ENCODE data around the gene DARS1.

The DARS1 gene

DNA sequence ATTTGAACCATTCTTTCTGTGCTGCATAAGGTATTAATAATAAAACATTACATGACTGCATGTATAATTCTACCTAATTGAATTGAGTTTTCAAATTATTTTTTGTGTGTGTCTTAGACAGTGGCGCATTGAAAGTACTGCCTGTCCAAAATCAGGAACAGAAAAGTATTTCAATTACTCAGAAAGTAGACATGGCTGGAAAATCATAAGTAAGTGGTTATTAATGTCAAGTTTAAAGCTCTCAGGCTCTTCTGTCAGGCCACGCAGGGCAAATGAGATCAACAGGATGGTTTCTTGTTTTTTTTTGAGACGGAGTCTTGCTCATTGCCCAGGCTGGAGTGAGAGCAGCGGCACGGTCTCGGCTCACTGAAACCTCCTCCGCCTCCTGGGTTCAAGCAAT is 32.4 kb upstream of the DARS1 start:
- TF ChIP-seq, protein P1, sequence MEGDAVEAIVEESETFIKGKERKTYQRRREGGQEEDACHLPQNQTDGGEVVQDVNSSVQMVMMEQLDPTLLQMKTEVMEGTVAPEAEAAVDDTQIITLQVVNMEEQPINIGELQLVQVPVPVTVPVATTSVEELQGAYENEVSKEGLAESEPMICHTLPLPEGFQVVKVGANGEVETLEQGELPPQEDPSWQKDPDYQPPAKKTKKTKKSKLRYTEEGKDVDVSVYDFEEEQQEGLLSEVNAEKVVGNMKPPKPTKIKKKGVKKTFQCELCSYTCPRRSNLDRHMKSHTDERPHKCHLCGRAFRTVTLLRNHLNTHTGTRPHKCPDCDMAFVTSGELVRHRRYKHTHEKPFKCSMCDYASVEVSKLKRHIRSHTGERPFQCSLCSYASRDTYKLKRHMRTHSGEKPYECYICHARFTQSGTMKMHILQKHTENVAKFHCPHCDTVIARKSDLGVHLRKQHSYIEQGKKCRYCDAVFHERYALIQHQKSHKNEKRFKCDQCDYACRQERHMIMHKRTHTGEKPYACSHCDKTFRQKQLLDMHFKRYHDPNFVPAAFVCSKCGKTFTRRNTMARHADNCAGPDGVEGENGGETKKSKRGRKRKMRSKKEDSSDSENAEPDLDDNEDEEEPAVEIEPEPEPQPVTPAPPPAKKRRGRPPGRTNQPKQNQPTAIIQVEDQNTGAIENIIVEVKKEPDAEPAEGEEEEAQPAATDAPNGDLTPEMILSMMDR (IDR thresholded peaks at IDR 0.05; ENCODE audit: low read depth, low read length, missing control alignments), result no peak
- no peak for DNase-seq (ENCODE audit: extremely low read depth, low read depth)
- H3K4me3 ChIP-seq (replicated peaks; ENCODE audit: low read depth, low read length), result no peak overlapping the region

DNA sequence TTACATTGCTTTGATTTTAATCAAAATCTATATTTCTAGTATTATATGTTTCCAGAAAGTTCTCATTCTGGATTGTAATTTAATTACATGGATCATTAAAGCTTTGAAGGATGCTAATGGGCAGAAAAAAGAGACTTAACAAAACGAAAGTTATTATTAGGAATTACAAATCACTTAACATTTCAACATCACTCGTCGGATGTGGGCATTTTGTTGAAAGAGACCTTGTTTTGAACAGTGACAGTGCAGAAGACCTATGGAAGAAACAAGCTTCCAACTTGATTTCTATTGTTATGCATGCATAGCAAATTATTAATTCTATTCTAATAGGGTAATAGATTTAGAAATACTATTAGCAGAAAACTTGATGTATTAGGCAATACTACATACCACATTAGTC is 31.4 kb upstream of the DARS1 start:
- H3K4me3 ChIP-seq (replicated peaks; ENCODE audit: low read depth, low read length), result no peak overlapping the region
- no peak for DNase-seq (ENCODE audit: extremely low read depth, low read depth)
- TF ChIP-seq, protein P1 (IDR thresholded peaks at IDR 0.05; ENCODE audit: low read depth, low read length, missing control alignments), result no peak

DNA sequence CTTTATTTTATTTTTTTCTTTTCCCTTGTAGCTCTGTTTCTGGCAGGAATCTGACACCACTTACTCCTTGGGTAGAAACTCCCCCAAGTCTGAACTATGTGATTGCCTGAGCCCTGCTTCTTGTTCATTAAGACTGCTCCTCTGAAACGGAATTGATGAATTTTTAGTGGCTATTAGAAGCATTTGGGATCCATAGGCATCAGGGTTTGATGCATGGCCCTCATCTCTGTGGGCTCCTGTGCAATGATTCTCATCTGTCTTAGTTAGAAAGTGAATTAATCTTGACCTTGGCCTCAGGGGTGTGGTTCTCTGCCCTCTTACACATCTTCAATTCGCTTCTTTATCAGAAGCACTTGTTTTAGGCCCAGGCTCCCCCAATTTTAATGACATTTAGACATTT is 31.0 kb upstream of the DARS1 start:
- TF ChIP-seq, protein P1 (IDR thresholded peaks at IDR 0.05; ENCODE audit: low read depth, low read length, missing control alignments), result no peak
- DNase-seq (ENCODE audit: extremely low read depth, low read depth), result no peak
- no peak overlapping the region for H3K4me3 ChIP-seq (replicated peaks; ENCODE audit: low read depth, low read length)

DNA sequence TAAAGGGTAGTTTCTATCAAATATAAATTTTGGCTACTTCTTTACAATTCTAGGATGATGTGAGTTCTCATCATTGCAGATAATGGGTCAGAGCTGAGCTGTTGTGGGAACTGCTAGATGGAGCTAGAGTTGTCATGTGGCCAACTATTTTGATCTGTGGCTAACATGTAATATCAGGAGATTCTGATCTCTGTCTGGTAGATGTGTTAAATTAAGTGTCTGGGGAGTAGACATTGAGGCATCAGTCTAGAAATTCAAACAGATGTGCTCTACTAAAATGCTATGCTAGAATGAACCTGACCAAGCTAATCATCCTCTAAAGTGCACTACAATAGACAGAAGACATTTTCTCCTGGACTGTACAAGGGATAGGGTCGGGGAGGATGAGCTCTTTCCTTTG is 30.3 kb upstream of the DARS1 start:
- no peak for DNase-seq (ENCODE audit: extremely low read depth, low read depth)
- no peak overlapping the region for H3K4me3 ChIP-seq (replicated peaks; ENCODE audit: low read depth, low read length)
- TF ChIP-seq, protein P1 (IDR thresholded peaks at IDR 0.05; ENCODE audit: low read depth, low read length, missing control alignments), result no peak

DNA sequence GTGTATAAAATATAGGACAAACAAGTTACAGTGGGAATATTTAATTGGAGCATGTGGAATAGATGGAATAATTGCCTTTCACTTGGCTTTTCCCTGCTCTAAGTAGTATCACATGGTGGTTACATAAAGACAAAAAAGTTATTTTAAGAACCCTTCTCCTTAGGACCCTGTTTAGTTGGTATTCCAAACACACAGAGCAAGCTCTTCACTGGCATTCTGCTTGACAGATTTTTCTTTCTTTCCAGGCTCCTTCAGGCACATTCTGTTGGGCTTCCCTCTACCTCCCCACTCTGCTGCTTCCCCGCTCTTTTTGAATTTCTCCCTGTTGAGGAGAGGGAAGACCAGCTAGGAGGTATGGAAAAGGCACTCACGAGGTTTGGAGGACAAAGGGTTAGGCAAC is 29.0 kb upstream of the DARS1 start:
- TF ChIP-seq, protein P1 (IDR thresholded peaks at IDR 0.05; ENCODE audit: low read depth, low read length, missing control alignments), result no peak
- DNase-seq (ENCODE audit: extremely low read depth, low read depth), result no peak
- no peak overlapping the region for H3K4me3 ChIP-seq (replicated peaks; ENCODE audit: low read depth, low read length)

DNA sequence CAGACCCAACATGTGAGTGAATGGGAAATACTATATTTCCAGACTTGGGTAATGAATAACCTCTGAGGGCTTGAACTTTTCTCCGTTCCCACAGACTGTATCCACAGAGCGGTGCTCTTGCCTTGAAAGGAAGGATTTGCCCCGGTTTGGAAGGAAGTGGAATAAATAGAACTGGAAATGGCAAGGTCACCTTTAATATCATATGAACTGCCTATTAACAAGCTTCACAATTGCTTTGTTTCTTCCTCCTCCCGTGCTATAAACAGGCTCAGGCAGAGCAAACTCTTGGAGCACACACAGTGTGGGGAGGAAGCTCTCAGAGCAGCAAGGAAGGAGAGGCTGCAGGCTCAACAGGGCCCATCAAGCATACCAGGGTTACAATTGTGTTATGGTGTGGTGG is 28.5 kb upstream of the DARS1 start:
- no peak for DNase-seq (ENCODE audit: extremely low read depth, low read depth)
- H3K4me3 ChIP-seq (replicated peaks; ENCODE audit: low read depth, low read length), result no peak overlapping the region
- TF ChIP-seq, protein P1 (IDR thresholded peaks at IDR 0.05; ENCODE audit: low read depth, low read length, missing control alignments), result no peak

DNA sequence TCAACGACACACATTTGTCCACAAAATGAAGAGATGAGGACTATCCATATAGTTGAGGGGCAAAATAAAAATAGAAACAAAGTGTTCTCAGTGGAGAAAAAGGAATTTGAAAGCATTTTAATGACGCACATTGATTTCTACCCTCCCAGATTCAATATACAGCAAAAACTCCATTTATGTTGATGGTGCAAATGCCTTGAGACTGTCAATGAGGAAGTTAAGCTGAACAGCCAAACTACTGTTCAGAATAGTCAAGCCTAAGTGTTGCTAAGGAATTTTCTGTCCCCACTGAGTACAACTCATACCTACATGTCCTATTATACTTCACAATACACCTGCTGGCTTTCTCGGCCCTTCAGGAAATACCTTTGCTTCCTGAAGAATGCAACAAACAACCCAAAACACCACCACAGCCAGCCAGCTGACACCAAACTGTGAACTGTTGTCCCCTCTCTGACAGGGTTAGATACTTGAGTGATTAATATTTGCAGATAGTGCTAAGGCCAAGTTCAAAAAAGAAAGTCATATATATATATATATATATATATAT is 27.8 kb upstream of the DARS1 start:
- no peak overlapping the region for H3K4me3 ChIP-seq (replicated peaks; ENCODE audit: low read depth, low read length)
- DNase-seq (ENCODE audit: extremely low read depth, low read depth), result no peak
- TF ChIP-seq, protein P1 (IDR thresholded peaks at IDR 0.05; ENCODE audit: low read depth, low read length, missing control alignments), result no peak

All from HFF-Myc (cell line).